AG08395 (cell line): Measurements from ENCODE around the gene HOXB2.
A peak's percentile ranks its signal among the peaks of the same experiment; 100 is the strongest.

Source experiments
- DNase-seq: peaks from one replicate; pipeline ENCODE4 v3.0.0; 2012; ENCODE audit warnings: mixed read lengths, low spot score

HOXB2 gene

GRCh38 chr17:48565925-48566710, 21.2 kb upstream of the HOXB2 start:
- no peak for DNase-seq

GRCh38 chr17:48565022-48565554, 20.2 kb upstream of the HOXB2 start:
- DNase-seq, result no peak

GRCh38 chr17:48564188-48565021, 19.5 kb upstream of the HOXB2 start:
- DNase-seq, result no peak

GRCh38 chr17:48563867-48564187, 18.9 kb upstream of the HOXB2 start:
- DNase-seq, result no peak

- no peak for DNase-seq
These were observed 18.5 kb upstream of the HOXB2 start for GRCh38 chr17:48563385-48563838.

- no peak for DNase-seq
These were observed 18.0 kb upstream of the HOXB2 start for GRCh38 chr17:48562934-48563333.

- DNase-seq, result peak; percentile 33
These were observed 17.2 kb upstream of the HOXB2 start for GRCh38 chr17:48561884-48562810.

- peak; percentile 56 for DNase-seq
These were observed 15.2 kb upstream of the HOXB2 start for GRCh38 chr17:48559840-48560817.

GRCh38 chr17:48559122-48559839, 14.4 kb upstream of the HOXB2 start:
- DNase-seq, result no peak

GRCh38 chr17:48558831-48559121, 13.9 kb upstream of the HOXB2 start:
- no peak for DNase-seq

GRCh38 chr17:48558057-48558830, 13.3 kb upstream of the HOXB2 start:
- no peak for DNase-seq

GRCh38 chr17:48556576-48557401, 11.9 kb upstream of the HOXB2 start:
- DNase-seq, result peak; percentile 25

GRCh38 chr17:48556229-48556575, 11.3 kb upstream of the HOXB2 start:
- no peak for DNase-seq

GRCh38 chr17:48555258-48556228, 10.6 kb upstream of the HOXB2 start:
- peak; percentile 78 for DNase-seq

- no peak for DNase-seq
These were observed 9.7 kb upstream of the HOXB2 start for GRCh38 chr17:48554412-48555257.

- no peak for DNase-seq
These were observed 8.9 kb upstream of the HOXB2 start for GRCh38 chr17:48553826-48554225.

- DNase-seq, result no peak
These were observed 8.3 kb upstream of the HOXB2 start for GRCh38 chr17:48553190-48553547.
